Fibroblast of skin of left biceps (primary cell): ENCODE measurements around the gene TSPAN7.

Source experiments
- DNase-seq, 2 experiments: peaks; one replicate each; pipeline ENCODE4 v3.0.0-alpha.2; 2013; ENCODE audit warnings: low read depth in 2 of 2

Gene TSPAN7, protein sequence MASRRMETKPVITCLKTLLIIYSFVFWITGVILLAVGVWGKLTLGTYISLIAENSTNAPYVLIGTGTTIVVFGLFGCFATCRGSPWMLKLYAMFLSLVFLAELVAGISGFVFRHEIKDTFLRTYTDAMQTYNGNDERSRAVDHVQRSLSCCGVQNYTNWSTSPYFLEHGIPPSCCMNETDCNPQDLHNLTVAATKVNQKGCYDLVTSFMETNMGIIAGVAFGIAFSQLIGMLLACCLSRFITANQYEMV

DNA sequence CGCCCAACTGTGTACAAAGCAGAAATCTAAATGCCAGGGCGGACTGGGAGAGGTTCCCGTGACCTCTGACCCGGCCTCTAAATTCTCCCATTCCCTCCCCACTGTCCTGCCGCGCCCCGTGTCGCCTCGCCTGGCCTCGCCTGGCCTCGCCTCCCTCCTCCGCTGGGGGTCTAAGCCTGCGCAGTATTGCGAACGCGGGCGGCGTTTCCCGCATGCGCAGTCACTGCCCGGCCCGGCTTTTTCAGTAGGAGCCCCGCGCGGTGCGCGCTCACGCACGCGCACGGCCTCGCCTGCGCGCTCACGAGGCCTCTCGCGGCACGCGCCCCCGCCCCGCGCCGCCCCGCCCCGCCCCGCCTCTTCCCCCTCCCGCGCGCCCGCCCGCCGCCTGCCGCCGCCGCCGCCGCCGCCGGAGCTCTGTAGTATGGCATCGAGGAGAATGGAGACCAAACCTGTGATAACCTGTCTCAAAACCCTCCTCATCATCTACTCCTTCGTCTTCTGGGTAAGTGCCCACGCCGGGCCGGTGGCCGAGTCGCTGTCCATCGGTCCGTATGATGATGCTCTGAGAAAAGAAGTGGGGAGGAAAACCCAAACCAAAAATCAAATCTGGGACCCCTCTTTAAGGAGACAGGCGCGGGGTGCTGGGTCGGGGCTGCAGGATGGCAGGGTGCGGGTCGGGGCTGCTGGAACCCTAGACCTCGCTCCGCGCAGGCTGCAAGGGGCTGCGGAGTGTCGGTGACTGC, at the start of gene TSPAN7:
Gene TSPAN7, plus strand, starts transcription at position 417 of the 743 bp plus-strand sequence. Its CDS starts 5 bp downstream, at position 422.
- peak; percentile 10 to 20 for DNase-seq

DNA sequence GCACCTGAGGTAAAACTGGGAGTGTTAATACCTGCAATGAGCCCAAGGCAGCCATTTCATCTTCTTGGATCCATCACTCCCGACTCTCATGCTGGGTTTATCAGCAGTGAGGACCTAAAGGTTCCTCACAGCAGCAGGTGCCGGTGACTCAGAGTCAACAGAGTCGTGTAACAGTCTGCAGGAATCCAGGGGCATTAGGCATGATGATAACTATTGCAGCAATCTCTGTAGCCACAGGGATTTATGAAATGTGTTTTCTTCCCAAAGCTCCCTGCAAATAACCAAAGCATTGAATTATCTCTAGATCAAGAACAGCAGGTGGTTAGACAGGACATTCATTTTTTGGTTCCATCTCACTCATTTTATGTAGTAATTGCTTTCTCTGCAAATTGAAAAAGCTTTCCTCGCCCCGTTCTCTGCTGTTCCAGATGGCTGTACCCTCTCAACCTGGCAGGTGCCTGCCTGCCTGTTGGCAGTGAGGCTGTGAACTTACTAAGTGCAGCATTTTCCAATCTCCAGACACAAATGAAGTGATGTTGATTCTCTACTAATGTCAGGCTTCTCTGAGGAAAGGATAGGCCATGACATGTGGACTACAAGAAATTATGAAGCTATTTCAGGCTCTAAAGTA, 48.1 kb upstream of the TSPAN7 start:
- no peak for DNase-seq

DNA sequence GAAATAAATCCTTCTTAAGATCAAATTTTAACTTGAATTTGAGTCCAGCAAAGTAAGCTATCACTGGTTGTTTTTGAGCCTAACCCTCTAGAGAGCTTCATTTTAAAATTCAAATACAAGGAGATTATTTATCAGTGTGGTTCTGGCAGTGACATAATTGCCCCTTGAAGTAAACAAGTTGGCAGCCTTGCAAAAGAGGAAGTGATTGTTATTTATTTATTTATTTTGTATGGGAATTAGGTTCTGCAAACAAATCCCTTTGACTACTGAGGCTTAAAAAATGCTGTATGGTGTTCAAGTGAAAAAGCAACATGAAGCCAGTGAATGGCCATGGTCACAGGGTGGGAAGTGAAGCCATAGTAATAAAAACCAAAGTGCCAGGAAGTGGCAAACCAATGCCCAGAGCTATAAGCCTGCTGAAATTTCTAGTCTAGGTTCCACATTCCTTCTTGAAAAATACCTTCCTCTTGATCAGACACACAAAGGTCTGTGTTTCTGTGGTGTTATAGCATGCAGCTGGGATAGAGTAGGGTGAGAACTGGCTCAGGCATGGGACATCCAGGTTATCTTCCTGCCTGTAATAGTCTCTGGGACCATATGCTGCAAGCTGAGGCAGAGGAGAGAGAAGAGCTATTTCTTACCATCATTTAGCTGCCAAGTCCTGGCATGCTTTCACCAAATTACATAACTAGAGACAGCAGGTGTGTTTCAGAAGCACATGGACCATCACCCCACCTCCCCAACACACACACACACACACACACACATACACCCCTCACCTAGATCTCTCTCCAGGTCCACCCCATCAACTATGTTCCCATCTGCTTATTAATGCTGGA, 47.1 kb upstream of the TSPAN7 start:
- no peak for DNase-seq

DNA sequence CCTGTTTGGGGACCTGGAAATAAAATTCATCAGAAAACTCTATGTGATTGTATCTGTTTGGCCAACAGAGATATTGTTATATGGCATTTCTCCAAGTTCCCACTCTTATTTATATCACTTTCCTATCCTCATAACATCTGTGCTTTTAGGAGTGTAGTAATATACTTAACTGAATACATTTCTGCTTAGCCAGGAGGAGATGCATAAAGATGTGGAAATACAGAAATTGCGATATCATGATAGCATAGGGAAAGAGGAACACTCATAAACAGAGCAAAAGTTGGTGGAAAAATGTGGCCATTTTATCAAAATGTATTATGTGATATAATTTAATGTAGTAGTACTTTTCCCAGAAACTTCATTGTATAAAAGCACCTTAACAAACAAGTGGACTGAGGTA, 46.1 kb upstream of the TSPAN7 start:
- no peak for DNase-seq

DNA sequence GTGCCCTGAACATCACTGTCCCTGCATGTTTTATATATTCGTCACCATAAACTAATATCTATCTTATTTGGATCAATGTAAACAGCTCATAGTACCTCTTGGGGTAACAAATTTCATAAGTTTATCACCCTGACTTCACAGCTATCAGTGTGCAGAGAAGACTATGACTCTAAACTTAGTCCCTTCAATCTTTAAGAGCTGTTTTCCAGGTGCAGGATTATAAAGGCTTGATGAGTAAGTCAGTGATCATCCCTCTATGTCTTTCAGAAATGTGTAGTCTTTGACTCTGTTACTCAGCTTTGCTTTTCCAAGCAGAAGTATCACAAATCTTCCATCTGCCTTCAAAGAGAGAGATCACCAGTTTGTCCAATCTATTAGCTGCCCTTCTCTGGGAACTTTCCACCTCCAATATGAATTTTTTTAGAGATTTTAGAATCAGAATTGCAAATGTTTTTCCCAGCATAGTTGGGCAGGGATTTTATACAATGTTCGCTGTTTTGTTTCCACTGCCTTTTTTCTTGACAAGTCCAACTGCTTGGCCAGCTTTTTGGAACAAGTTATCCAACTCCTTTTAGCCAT, 45.1 kb upstream of the TSPAN7 start:
- DNase-seq, result no peak

DNA sequence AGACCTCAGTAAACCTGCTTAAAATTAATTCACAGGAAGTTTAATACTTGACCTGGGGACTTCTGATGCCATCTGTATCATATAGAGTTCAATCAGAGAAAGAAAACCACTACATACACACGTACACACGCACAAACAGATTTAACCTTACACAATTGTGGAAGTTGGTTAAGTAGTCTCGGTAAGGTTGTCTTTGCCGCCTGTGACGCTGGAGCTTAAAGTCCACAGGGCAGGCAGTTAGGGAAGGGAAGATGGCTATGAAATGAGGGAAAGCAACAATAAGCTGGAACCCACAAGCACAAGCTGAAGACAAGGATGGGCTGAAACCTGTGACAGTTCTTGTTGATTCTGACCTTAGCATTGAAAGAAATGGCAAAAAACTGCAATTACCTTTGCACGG, 41.7 kb upstream of the TSPAN7 start:
- no peak for DNase-seq

DNA sequence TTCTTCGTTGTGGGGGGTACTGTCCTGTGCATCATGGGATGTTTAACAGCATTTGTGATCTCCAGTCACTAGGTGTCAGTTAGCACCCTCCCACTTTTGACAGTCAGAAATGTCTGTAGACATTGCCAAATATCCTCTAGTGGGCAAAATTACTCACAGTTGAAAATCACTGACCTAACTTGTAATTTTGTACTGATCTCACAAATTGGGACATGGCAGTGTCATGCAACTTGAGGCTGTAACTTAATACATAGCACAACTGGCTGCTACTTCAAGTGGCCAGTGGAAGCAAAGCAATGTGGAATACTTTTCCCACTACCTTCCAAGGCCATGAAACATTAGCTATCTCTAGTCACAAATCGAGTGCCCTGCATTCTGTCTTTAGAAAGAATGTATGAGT, 23.2 kb upstream of the TSPAN7 start:
- no peak for DNase-seq

DNA sequence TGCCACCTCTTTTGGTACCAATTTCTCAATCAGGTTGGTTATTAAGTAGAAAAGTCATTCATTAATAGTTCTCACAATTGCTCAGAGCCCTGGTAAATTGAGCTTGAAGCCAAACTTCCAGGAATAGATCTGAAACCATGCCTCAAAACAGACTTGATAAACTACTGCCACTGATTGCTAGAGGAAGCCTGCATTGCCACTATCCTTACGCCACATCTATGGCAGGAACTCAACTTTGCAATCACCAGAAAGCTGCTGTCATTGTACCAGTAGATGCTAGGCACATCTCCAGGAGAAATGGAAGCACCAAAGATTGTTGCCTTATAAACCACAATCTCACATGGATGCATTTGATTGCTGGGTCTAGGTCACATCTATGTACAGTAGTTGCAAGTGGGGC, 21.6 kb upstream of the TSPAN7 start:
- no peak for DNase-seq

DNA sequence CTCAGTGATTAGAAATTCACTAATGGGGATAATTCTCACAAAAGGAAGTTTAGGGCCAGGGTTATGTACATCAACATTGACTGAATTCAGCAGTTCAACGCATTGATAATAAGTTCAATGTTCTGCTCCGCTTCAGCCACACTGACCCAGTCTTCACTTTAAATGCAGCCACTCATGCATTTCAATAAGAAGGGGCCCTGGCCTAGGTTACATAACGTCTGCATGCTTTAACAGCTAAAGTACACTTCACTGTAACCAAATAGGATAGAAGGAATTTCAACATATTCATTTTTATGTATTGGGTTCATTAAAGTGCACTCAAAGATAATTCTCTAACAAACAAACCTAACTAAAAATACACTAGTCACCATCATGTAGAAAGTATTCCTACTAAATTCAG, 12.8 kb upstream of the TSPAN7 start:
- DNase-seq, result no peak

DNA sequence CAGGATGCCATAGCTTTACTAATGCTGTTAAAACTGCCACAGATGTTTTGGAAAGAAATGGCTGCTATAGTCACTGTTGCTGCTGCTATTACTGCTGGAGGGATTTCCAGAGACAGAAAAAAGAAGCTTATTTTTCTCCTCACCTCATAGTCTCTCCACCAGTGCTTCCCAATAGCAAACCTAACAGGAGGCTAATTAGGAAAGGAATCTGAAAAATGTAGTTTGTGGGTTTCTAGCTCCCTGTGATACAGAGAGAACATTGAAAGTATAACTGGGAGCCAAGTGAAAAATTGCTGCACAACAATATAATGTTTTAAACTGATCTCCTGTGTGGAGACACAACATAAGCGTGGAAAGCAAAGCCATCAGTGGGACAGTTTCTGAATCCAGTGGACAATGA, 8.6 kb upstream of the TSPAN7 start:
- DNase-seq, result no peak

DNA sequence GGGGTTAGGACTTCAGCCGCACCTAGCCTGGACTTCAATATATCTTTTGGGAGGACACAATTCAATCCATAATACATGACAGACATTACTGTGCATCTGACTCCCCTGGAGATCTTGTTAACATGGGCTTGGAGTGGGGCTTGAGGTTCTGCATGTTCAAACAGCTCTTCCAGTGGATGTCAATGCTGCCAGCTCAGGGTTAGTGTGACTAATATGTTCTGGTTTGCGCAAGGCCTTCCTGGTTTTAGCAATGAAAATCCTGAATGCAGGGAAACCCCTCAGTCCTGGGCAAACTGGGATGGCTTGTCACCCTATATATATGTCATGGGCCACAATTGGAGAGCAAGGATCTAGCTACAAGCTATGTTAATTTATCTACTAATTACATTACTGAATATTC, 2.7 kb upstream of the TSPAN7 start:
- DNase-seq, result no peak

DNA sequence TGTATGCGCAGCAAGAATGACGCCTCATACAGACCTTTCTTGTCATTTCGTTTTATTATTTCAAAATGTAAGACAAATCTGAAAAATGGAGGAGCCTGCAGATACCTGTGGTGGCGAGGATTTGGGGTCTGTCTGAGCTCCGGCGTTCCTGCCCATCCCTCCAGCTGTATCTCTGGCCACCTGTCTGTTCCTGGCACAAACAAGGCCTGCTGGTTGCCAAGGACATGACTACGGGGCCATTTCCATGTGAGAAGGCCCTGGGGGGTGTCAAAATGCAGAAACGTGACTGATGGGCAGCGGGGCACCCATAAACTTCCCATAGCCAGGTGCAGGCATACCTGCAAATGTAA, 591 bp upstream of the TSPAN7 start:
- no peak for DNase-seq

DNA sequence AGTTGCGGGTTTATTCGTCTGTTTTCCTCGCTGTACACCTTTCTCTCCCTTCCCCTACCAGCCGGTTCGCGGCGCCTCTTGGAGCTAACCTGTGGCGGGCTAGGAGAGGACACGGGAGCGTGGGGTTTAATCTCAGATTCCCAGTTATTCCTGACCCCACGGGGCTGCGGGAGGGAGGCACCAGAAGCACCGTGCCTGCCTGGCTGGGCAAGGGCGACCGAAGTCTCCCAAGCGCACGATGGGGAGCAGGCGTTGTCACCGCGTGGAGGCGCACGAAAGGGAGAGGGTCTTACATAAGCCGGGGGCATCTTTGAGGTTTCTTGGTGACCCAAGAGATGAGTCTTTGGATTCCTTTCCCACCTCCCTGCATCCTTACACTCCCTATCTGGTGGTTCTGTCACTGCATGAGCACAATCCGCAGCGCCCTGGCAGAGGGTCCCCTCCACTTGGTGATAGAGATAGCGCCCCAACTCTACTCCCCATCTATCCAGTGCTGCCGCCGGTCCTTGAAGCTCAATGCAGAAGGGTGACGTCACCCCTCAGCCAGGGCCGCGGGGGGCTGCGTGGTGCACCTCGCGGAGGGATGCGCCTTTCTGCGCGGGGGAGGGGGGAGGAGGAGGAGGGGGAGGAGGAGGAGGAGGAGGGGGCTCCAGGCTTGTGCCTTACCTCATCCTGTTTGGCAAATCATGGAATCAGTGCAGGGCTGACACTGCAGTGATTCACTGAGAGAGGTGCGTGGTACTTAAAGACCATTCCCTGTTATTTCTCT, 793 bp downstream of the TSPAN7 start:
- no peak for DNase-seq

DNA sequence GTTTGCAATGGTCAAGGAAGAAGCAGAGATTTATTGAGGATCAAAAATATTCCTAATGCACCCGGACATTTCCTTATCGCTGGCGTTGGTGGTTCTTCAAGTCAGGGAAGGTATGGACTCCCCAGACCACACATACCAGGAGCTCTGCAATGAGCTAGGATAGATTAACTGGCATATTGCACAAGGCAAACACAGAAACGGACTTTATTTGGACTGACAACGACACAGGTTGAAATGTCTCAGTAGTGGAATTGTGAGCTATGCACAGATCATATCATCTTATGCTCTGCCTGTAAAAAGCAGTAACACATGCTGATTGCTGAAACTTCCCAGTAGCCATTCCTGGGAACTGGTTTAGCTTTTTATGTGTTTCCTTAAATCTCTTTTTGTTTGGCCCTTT, 1.7 kb downstream of the TSPAN7 start:
- no peak for DNase-seq

DNA sequence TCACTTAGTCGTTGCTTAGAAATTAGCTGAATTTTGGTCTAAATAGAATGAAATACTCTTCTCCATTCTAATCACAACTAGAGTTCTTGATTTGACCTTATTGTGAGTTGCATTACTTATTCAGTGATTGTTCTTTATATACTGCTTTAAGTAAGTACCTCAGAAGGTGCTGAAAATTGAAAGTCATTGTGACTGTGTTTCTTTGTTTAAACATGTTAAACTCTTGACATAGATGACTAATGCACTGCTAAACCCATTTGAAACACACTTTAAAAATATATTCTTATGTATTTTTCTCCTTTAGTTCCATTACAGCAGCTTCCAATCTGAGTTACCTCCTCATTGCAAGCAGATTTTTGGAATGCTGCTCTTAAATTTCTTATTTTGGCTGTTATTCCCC, 9.1 kb downstream of the TSPAN7 start:
- no peak for DNase-seq

DNA sequence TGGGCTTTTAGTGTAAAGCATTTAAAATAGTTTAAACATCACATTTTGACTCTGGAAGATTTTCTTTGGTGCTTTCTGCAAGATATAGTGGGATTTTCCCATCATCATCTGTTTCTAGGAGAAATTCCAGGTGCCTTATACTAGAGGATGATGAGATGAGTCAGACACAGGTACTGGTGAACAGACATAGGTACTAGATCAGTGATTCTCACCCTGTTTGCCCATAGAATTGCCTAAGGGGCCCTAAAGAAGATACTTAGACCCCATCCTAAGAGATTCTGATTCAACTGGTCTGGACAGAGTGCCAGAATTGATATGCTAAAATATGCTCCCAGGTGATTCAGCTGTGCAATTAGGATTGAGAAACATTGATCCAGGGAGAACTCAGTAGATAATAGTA, 9.7 kb downstream of the TSPAN7 start:
- DNase-seq, result no peak

DNA sequence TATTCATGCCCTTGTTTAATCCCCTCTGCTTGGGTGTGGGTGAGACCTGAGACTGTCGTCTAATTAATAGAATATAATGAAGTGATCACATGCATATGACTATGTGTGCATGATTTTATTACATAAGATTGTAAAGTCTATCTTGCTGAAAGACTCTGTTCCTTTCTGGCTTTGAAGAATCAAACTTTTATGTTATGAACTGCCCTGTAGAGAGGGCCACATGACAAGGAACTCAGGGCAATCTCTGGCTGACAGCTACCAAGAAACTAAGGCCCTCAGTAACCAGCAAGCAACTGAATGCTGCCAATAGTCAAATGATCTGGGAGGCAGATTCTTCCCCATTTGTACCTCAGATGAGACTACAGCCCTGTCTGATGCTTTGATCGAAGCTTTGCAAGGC, 13.5 kb downstream of the TSPAN7 start:
- no peak for DNase-seq

DNA sequence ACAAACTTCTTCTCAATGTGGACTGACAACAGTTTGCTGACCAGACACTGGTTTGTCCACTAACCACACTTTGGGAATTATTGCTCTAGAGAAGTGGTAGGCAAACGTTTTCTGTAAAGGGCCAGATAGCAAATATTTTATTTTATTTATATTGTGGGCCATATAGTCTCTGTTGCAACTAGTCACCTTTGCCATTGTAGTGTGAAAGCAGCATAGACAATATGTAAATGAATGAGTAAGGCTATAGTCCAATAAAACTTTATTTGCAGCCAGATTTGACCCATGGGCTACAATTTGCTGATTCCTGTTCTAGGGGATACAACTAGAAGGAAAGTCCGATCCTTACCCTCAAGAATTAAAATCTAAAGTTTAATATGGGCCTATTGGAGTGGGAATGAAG, 14.5 kb downstream of the TSPAN7 start:
- no peak for DNase-seq

DNA sequence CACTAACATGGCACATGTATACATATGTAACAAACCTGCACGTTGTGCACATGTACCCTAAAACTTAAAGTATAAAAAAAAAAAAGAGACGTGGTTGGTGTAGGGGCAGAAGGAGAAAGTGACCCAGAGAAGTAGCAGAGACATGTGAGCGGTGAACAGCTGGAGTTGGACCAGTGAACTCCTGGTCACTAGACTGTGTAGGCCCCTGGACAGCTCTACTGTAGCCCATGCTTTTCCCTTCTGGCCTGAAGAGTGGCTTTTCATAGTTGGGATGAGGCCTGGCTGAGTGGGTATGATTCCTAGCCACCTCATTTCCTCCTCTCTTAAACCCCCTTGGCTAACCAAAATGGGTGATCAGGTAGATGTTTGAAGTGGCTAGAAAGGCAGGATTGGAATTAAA, 16.4 kb downstream of the TSPAN7 start:
- no peak for DNase-seq

DNA sequence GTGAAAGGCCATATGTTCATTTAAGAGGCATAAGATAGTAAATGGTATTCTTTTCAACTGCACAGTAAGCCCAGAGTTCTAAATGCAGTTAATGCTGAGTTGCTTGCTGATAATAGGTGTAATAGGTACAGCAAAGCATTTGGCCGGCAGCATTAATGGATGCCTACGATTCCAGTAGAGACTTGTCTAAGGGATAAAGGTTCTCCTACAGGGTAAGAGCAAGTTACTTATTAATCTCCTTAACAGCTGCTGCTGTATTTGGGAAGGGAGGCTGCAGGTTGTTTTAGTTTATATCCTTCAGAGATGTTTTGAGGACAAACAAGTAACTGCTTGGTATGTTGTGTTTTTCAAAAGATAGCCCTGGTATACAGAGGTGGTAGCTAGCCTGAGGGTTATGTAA, 16.8 kb downstream of the TSPAN7 start:
- no peak for DNase-seq

DNA sequence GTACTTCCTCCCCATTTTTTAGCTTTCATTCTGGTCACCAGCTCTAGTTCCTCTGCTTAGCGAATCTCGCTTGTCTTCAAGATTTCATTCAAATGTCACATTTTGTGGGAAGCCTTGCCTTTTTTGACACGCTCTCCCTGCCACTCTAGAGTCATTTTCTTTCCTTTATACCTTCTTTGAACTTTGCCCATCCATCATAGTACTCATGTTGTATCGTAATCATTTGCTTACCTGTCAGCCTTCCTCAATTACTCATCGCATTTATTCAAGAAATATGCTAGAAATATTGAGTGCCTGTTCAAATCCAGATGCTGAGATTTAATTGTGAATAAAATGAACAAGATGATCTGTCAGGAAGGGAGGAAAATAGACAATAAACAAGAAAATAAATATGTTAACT, 21.8 kb downstream of the TSPAN7 start:
- no peak for DNase-seq
